ENCODE results near the gene BCOR. TPM values are rescaled to one million over a fixed set of nuclear protein-coding genes. Genes with fewer than 3 reads are reported as not detected.

The BCOR gene
- total RNA-seq, 1 donor from 2014 or later, result 24.8 TPM

GRCh38 chrX:40063555-40063954, 34.2 kb downstream of the BCOR start:
- Mint-ChIP-seq H3K27ac (ENCODE audit: unreplicated experiment) (no peak overlapping the region), H3K27me3 (ENCODE audit: unreplicated experiment) (no peaks in the 10 kb centered on the region), H3K4me1 (ENCODE audit: unreplicated experiment) (peaks cover 8% of the 10 kb centered on the region), H3K4me3 (ENCODE audit: unreplicated experiment) (no peak overlapping the region), H3K36me3 (ENCODE audit: unreplicated experiment) (peaks cover 9% of the 10 kb centered on the region), H3K9me3 (ENCODE audit: unreplicated experiment) (no peaks in the 10 kb centered on the region)
- DNase-seq (ENCODE audit: extremely low spot score, unreplicated experiment), result no peak
- TF ChIP-seq CTCF (IDR thresholded peaks at IDR 0.05), result no peak

GRCh38 chrX:40062525-40063155, 35.1 kb downstream of the BCOR start:
- Mint-ChIP-seq H3K9me3 (ENCODE audit: unreplicated experiment) (no peaks in the 10 kb centered on the region), H3K4me3 (ENCODE audit: unreplicated experiment) (peak overlapping the region; percentile 63), H3K27ac (ENCODE audit: unreplicated experiment) (peak overlapping the region; percentile 52), H3K4me1 (ENCODE audit: unreplicated experiment) (peaks cover 8% of the 10 kb centered on the region), H3K36me3 (ENCODE audit: unreplicated experiment) (peaks cover 6% of the 10 kb centered on the region), H3K27me3 (ENCODE audit: unreplicated experiment) (no peaks in the 10 kb centered on the region)
- no peak for TF ChIP-seq CTCF (IDR thresholded peaks at IDR 0.05)
- no peak for DNase-seq (ENCODE audit: extremely low spot score, unreplicated experiment)

GRCh38 chrX:40061871-40062524, 35.8 kb downstream of the BCOR start:
- no peaks in the 10 kb centered on the region for H3K9me3 Mint-ChIP-seq (ENCODE audit: unreplicated experiment)
- no peak for DNase-seq (ENCODE audit: extremely low spot score, unreplicated experiment)
- no peak overlapping the region for H3K27ac Mint-ChIP-seq (ENCODE audit: unreplicated experiment)
- H3K4me3 Mint-ChIP-seq (ENCODE audit: unreplicated experiment), result no peak overlapping the region
- no peaks in the 10 kb centered on the region for H3K27me3 Mint-ChIP-seq (ENCODE audit: unreplicated experiment)
- H3K4me1 Mint-ChIP-seq (ENCODE audit: unreplicated experiment), result peaks cover 8% of the 10 kb centered on the region
- H3K36me3 Mint-ChIP-seq (ENCODE audit: unreplicated experiment), result peaks cover 6% of the 10 kb centered on the region
- TF ChIP-seq CTCF (IDR thresholded peaks at IDR 0.05), result no peak

- Mint-ChIP-seq H3K27me3 (ENCODE audit: unreplicated experiment) (no peaks in the 10 kb centered on the region), H3K36me3 (ENCODE audit: unreplicated experiment) (peaks cover 8% of the 10 kb centered on the region), H3K9me3 (ENCODE audit: unreplicated experiment) (no peaks in the 10 kb centered on the region), H3K4me1 (ENCODE audit: unreplicated experiment) (peaks cover 7% of the 10 kb centered on the region), H3K4me3 (ENCODE audit: unreplicated experiment) (no peak overlapping the region), H3K27ac (ENCODE audit: unreplicated experiment) (no peak overlapping the region)
- no peak for TF ChIP-seq CTCF (IDR thresholded peaks at IDR 0.05)
- DNase-seq (ENCODE audit: extremely low spot score, unreplicated experiment), result no peak
Measured at GRCh38 chrX:40061005-40061404, 36.8 kb downstream of the BCOR start.

GRCh38 chrX:40060356-40060845, 37.4 kb downstream of the BCOR start:
- Mint-ChIP-seq H3K27me3 (ENCODE audit: unreplicated experiment) (no peaks in the 10 kb centered on the region), H3K27ac (ENCODE audit: unreplicated experiment) (no peak overlapping the region), H3K9me3 (ENCODE audit: unreplicated experiment) (no peaks in the 10 kb centered on the region), H3K4me3 (ENCODE audit: unreplicated experiment) (no peak overlapping the region), H3K4me1 (ENCODE audit: unreplicated experiment) (peaks cover 7% of the 10 kb centered on the region), H3K36me3 (ENCODE audit: unreplicated experiment) (peaks cover 12% of the 10 kb centered on the region)
- TF ChIP-seq CTCF (IDR thresholded peaks at IDR 0.05), result no peak
- no peak for DNase-seq (ENCODE audit: extremely low spot score, unreplicated experiment)
